ENCODE data around the gene TMEM154.

The TMEM154 gene

DNA sequence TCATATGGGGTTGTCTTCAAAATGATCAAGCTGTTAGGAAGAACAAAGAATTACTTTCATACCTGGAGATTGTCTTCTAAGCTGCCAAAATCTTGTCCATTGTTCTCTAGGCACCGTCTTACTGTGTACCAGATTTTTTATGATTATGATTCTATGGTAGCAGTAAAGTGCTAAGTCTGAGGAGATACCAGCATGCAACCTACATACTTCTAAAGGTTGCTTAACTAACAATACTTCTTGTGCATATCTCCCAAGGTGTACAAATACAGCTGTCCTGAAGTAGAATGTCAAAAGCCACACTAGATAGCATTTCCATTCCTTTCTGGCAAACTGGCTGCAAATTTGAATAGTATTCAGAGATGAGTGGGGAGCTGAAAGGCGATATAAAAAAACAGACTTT, 81.3 kb downstream of the TMEM154 start:
- no peak for DNase-seq (ENCODE audit: low read depth in 2 of 2, low spot score in 1 of 2)

DNA sequence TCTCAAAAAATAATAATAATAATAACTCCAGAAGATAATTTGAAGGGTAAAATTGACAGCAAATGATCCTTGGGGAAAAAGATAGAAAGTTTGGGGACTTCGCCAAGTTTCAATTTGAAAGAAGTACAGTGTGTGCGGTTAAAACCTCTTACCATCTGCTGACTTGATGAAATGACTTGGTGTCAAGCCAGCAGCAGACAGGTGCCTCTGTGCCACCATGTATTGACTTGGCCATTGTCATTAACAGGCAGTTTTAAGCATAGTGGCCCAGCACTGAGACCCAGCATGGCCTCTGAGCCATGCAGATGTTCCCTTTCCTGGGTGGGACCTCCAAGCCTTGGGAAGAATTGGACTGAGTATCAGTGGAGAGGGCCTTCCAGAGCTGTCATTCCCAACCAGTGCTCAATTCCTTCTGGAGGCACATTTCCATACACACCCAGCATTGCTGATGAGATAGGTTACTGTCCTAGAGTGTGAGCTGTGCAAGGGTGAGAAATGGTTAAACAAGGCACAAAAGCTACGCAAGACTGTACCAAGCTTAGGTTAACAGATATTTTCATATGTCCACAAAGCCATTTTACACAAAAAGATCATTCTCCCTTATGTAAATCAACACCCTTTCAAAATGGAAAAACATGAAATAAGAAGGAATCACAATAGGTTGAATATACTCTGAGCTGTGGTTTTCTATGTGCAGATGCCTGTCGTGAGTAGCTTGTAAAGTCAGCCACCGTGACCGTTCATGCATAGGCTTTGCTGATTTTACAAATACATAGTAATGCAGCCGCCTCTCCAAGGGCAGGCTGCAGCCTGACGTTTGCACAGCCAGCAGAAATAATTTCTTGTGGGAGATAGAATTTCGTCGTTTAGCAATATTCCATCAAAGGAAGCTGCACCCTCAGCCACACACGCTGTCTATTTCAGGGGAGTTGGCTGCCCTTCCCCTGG, 84.5 kb downstream of the TMEM154 start:
- DNase-seq (ENCODE audit: low read depth in 2 of 2, low spot score in 1 of 2) = no peak

DNA sequence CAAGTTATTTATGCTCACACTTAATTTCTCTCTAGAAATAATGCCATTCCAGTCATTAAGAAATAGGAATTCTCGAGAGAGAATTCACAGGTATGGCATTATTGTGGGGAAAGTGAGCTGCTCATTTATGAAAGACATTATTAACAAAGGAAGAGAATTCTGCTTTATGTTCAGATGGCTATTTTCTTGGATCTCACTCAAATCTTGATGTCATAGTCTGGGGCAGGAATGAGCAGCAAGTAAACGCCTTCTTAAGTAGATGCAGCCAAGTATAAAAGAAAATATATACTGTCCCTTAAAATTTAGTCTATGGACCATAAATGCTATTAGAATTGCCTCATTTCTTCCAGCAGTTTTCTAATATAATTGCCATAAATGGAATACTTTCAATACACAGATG, 85.7 kb downstream of the TMEM154 start:
- DNase-seq (ENCODE audit: low read depth in 2 of 2, low spot score in 1 of 2) = no peak

DNA sequence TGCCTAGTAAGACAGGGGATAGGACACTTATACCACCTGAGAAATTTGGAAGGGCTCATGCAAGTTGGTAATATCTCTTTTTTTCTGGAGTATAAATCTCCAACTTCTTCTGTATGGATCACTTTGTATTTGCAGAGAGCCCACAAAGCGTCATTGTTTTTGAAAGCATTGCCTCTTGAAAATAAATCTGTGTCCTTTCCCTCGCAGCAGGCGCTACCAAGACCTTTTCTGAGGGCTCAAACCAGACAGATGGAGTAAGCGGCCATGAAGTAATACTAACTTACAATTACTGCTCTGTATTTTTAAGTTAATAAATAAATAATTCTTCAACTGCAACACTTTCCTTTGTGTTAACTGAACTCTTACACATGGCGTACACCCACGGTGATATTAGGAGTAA, 87.9 kb downstream of the TMEM154 start:
- DNase-seq (ENCODE audit: low read depth in 2 of 2, low spot score in 1 of 2) = no peak

DNA sequence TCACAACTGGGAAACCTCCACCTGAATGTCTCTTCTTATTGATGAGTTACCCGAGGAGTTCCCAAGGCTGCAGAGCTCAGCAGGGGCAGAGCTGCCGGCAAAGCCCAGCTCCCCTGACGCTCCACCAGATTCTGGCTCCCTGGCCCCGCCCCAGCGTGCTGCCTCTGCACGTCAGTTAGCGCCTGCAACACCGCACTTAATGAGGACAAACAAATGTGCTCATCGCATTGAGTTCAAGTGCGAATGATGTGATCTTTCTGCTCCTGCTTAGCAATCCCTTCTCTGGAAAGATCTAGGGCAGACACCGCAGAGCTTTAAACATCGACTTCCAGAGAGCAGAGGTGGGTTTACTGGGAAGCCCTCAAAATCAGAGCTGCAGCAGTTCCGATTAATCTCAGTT, 88.4 kb downstream of the TMEM154 start:
- no peak for DNase-seq (ENCODE audit: low read depth in 2 of 2, low spot score in 1 of 2)

DNA sequence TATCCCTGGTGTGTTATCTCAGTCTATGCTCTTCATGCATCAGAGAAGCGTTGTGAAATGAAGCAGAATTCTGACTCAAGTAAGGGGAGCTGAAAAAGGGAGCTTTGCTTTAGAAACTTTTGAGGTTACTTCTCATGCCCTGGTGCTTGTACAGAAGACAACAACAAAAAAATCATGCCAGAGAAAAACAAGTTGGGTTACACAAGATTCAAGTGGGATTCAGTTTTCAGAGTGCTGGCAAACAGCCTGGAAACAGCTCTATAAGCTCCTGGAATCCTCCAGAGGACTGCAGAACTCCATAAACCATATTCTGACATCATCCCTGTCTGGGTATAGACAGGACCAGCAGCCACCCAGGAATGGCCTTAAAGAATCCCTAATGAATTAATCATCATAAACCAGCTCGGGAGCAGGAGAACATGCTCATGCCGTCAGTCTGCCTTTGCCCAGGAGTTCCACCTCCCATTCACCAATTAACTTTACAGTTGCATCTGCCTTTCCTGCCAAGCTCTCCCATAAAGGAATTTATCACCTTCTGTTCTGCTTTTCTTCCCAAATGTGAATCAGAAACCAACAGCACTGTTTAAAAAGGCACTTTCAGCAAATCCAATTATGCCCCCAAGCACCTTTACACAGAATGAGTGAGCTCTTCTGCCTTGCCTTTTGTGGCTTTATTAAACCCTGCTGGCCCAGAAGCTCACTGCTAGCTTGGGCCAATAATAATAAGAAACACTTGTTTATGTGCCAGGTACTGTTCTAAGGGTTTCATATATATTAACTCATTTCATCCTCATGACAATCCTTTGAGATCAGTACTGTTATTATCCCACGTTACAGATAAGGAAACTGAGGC, 89.4 kb downstream of the TMEM154 start:
- no peak for DNase-seq (ENCODE audit: low read depth in 2 of 2, low spot score in 1 of 2)

DNA sequence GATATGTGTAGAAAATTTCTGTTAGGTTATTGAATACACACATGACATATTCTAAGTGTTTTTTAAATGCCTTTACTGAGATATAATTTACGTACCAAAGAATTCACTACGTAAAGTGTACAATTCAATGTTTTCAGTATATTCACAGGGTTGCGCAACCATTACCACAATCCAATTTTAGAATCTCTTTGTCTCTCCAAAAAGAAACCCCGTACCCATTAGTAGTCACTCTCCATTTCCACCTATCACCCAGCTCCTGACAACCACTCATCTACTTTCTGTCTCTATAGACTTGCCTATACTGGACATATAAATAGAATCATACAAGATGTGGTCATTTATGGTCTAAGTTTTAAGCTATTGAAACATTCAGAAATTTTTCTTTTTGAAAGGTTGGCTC, 90.9 kb downstream of the TMEM154 start:
- DNase-seq (ENCODE audit: low read depth in 2 of 2, low spot score in 1 of 2) = no peak

DNA sequence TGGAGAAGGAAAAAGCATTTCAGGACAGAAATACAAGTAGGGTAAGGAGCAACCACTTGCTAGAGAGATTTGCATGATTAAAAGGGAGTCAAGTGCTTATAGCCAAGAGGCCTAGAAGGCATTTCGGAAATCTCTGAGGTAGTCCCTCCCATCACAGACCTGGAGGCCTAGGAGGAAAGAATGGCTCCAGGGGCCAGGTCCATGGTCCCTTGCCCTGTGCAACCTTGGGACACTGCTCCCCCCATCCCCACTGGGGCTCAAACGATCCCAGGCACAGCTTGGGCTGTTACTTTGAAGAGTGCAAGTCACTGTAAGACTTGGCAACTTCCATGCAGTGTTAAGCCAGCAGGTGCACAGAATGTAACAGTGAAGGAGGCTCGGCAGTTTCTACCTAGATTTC, 92.7 kb downstream of the TMEM154 start:
- no peak for DNase-seq (ENCODE audit: low read depth in 2 of 2, low spot score in 1 of 2)

DNA sequence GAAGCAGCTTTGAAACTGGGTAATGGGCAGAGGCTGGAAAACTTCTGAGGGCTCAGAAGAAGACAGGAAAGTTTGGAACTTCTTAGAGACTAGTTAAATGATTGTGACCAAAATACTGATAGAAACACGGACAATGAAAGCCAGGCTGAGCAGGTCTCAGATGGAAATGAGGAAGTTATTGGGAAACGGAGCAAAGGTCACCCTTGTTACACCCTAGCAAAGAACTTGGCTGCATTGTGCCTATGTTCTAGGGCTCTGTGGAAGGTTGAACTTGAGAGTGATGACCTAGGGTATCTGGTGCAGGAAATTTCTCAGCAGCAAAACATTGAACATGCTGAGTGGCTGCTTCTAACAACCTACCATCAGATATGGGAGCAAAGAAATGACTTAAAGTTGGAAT, 93.1 kb downstream of the TMEM154 start:
- no peak for DNase-seq (ENCODE audit: low read depth in 2 of 2, low spot score in 1 of 2)

DNA sequence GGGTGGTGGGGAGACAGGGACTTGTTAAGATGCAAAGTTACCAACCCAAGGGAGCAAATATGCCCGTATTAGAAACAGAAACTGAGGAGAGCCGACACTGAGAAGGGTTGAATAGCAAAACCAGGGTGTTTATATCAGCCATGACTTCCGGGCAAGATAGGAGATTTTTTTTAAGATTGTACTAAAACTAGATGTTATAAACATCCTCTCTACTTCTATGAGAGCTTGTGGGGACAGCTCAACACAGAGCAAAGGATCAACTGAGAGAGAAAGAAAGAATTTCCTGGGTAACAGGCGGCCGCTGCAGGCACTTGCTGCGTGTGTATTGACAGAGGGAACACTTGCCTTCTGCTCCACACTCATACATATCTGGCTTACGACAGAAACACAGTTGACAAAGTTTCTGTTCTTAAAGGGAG, 94.8 kb downstream of the TMEM154 start:
- no peak for DNase-seq (ENCODE audit: low read depth in 2 of 2, low spot score in 1 of 2)

DNA sequence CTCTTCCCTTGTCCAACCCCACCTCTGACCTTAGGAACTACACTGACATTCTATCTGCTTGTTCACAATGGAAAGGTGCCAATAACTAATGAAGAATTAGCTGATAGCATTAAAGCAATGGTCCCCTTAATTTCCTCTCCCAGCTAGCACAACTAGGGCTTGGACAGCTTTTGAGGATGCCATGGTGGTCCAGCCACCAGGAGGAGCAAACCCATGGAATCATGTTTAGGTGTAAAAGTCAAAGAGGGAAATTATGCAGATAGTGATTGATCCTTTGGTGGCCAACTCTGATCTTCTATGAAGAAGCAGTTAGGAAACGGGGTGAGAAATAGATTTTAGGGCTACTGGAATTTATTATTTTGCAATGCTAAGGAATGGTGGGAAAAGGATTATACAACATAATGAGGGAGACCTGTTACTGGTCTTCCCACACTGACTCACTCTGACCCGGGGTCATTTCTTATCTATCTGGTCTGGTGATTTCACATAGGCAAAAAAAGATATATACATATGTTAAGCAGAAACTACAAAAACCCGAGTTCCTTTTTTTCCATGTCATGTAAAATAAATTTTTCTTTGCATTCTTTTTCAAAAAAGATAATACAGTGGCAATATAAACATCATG, 98.1 kb downstream of the TMEM154 start:
- no peak for DNase-seq (ENCODE audit: low read depth in 2 of 2, low spot score in 1 of 2)

DNA sequence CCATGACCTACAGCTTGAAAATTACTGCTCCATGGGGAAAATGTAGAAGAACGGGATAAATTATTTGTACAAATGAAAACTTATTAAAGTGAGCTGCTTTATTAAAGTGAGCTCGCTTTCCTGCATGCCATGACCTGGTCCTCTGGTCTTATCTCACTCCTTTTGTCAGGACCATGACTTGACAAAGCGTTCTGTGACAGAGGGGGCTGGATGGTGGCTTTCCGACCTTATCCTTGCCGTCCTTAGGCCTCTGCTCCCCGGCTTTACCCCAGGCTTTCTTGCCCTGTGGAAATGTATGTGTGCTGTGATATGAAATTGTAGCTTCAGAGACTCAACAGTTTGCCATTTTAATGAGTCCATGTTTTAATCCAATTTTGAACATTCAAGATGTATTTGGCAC, 99.9 kb downstream of the TMEM154 start:
- no peak for DNase-seq (ENCODE audit: low read depth in 2 of 2, low spot score in 1 of 2)

DNA sequence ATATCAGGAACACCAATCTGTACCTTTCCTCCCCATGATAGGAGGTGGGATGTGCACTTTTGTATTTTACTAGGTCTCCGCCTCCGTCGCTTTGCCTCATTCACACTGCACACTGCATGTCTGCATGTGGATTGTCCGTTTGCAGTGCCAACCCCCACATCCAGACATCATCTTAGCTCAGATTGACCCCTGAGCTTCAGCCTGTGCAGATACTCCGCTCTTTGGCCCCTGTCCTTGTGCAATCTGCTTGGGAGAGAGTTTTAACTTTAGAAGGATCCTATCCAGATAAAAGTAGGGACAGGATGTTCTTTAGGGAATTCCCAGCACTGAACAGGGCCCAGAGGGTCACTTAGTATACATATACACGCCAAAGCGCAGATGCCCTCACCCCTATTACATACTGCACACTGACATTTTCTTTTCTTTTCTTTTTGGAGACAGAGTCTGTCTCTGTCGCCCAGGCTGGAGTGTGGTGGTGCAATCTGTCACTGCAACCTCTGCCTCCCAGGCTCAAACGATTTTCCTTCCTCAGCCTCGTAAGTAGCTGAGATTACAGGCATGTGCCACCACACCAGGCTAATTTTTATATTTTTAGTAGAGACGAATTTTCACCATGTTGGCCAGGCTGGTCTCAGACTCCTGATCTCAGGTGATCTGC, 100.6 kb downstream of the TMEM154 start:
- DNase-seq (ENCODE audit: low read depth in 2 of 2, low spot score in 1 of 2) = no peak

DNA sequence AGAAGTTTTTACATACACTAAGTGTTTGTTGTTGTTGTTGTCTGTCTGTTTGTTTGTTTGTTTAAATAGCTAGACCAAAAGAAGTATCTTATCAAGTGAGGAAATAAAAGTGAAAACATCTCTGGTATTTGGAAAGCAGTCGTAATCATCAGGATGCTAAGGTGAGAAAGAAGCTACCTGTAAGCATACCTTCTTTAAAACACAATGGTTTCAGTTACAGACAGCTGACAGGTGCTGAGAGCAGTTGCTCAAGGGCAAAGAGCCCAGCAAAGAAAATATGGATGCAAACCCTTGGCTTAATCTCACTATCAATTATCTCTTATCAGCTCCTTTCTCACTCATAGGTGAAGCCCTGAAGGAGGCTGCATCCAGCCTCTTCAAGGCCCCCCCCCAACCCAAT, 101.1 kb downstream of the TMEM154 start:
- DNase-seq (ENCODE audit: low read depth in 2 of 2, low spot score in 1 of 2) = no peak

DNA sequence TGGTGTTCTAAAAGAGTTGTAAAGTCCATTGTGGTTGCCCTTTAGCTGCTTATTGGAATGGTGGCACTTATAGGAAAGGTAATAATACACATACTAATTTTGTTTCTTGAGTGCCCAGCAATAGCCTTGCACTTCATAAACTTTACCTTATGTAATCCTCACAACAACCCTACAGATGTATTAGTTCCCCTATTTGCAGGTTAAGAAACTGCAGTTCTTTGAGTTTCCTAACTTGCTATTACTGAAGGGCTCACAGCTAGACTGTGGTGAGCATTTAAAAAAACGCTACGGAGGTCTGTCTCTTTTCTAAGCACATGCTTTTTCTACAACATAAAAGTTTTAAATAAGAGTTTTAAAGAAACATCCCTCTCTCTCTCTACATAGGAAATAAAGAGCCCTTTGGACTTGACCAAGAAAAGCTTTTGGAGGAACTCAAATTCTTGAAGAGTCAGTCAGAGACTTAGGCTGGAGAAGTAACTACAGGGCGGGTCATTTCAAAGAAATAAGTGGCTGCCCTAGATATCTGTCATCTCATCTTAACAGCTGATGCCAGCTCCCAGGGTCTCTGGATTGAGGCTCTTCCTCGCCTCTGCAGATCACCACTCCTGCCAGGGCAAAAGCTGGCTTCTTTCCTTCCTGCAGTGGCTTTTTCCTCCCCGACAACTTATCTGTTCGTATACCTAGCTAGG, 101.9 kb downstream of the TMEM154 start:
- no peak for DNase-seq (ENCODE audit: low read depth in 2 of 2, low spot score in 1 of 2)

DNA sequence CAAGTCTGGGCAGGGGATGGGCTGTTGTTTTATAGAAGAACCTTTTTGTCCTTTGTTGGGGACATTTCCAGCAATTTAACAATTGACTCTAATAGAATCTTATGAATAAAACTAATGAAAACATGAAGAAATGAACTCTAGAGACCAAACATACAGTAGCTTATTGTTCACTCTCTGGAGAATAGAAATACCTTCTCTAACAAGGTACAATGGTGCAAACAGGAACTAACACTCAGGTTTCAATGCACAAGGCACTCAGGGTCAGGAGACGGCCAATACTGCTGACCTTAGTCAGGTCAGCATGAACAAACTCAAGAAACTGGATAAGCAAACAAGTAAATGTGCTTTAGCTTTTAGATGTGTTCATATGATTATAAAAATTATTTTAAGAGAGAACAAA, 104.3 kb downstream of the TMEM154 start:
- no peak for DNase-seq (ENCODE audit: low read depth in 2 of 2, low spot score in 1 of 2)

DNA sequence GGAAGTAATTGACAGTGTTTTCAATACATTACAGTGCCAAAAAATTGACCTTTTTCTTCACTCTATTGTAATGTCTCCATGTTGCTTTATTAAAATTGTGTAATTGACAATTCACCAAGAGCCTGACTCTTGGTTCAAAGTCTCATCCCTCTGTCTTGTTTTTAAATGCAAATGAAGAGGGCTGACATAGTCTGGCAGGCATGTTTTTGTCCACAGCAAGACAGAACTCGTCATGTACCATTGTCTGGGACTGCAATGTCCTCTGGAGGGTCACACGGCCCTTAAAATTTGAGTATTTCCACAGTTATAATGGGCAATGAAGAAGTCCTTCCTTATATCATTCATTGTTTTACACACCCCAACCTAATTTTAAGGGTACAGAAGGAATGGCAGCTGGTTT, 105.9 kb downstream of the TMEM154 start:
- DNase-seq (ENCODE audit: low read depth in 2 of 2, low spot score in 1 of 2) = no peak

DNA sequence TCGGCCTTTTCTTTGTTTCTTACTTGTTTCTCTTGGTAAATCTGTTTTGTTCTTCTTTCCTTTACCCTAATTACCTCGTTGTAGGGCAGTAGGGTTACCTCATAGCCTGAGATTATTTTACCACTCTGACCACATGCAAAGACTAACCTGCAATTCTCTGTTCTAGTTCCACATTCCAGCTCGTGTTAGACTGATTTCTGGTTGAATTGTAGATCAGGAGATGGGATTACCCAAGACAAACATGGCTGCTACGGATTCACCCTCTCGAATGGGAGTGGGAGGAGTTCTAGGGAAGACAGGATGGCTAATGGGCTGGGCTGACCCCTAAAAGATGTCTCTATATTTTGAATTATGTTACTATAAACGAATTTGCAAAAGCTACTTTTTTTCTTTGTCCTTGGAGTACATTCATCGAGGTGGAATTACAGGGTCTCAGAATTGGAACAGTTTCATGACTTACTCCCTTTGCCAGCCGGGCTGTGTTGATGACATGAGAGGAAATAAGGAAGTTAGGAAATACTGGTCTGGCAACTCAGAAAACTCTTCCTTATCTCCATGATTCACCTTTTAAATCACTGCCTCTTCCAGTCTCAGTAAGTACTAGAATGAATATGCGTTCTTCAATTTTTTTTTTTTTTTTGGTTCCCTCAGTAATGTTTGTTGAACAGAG, 107.2 kb downstream of the TMEM154 start:
- no peak for DNase-seq (ENCODE audit: low read depth in 2 of 2, low spot score in 1 of 2)

DNA sequence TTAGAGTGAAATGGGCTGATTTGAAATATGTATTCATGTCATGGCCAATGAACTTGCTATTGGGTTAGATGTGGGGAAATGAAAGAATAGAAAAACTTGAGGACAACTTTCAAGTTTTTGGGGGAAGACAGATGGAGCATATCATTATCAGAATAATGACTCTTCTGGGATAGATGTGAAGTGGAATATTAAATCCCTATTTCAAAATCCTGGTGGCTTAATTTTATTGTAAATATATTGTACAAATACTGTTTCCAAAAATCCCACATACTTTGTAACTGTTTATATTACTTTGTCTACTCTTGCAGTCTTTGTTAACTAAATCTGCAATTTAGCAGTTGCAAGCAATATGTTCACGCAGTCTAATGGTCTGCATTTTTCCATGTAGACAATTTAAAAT, 108.0 kb downstream of the TMEM154 start:
- DNase-seq (ENCODE audit: low read depth in 2 of 2, low spot score in 1 of 2) = no peak

DNA sequence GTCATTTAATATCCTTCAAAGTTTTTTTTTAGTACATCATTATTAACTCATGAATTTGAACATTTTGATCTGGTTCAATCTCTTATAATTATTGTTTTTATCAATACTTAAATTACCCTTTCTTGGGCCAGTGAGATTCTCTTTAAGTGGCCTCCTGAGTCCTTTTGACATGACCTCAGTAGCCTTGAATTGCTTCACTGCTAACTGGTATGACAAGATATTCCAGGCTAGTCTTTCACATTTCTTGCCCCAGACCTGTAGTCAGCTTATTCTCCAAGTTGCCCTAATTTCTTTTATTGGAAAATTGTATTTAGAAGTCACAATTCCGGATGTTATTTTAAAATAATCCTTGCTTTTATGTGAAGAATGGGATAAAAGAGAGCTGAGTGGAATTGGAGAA, 108.5 kb downstream of the TMEM154 start:
- no peak for DNase-seq (ENCODE audit: low read depth in 2 of 2, low spot score in 1 of 2)

All from stimulated activated CD8-positive, alpha-beta memory T cell treated with anti-CD3 and anti-CD28 coated beads, Interleukin-4, amount 100 ng/mL, for 1 hour (primary cell).